ENCODE measurements around the gene TTLL9. TPM values are rescaled to one million over a fixed set of nuclear protein-coding genes. Genes with fewer than 3 reads are reported as not detected.

The TTLL9 gene
- total RNA-seq, 1 donor = 0.09 TPM

DNA sequence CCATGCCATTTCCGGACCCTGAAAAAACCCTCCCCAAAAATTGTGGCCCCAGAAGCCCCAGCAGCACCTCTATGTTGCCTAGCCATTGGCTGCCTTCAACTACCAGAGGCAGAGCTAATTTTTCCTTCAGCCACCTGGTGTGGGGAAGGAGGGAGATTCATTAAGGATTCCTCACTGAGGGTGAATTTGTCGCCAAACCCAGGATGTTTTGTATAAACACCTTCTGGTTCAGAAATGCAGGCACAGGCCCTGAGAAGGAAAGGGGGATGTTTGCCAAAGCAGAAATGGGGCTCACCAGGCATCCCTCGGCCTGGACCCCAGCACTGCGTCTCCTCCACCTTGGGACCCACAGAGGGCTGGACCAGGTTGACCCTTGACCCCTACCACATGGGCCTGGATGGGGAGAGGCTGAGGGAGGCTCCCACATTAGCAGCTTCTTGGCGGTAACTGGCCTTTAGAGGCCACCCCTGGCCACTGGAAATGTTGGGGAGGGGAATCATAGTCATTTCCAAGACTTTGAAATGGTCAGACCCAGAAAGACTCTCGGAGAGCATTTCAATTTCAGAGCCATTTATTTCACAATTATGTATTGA lies 83.2 kb downstream of the TTLL9 start:
- TF ChIP-seq, protein P1, sequence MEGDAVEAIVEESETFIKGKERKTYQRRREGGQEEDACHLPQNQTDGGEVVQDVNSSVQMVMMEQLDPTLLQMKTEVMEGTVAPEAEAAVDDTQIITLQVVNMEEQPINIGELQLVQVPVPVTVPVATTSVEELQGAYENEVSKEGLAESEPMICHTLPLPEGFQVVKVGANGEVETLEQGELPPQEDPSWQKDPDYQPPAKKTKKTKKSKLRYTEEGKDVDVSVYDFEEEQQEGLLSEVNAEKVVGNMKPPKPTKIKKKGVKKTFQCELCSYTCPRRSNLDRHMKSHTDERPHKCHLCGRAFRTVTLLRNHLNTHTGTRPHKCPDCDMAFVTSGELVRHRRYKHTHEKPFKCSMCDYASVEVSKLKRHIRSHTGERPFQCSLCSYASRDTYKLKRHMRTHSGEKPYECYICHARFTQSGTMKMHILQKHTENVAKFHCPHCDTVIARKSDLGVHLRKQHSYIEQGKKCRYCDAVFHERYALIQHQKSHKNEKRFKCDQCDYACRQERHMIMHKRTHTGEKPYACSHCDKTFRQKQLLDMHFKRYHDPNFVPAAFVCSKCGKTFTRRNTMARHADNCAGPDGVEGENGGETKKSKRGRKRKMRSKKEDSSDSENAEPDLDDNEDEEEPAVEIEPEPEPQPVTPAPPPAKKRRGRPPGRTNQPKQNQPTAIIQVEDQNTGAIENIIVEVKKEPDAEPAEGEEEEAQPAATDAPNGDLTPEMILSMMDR (IDR thresholded peaks at IDR 0.05; ENCODE audit: insufficient read depth, low read length) = no peak
- no peak overlapping the region for H3K4me3 ChIP-seq (ENCODE audit: low read depth, low read length)
- no peak for DNase-seq (ENCODE audit: low read depth)

DNA sequence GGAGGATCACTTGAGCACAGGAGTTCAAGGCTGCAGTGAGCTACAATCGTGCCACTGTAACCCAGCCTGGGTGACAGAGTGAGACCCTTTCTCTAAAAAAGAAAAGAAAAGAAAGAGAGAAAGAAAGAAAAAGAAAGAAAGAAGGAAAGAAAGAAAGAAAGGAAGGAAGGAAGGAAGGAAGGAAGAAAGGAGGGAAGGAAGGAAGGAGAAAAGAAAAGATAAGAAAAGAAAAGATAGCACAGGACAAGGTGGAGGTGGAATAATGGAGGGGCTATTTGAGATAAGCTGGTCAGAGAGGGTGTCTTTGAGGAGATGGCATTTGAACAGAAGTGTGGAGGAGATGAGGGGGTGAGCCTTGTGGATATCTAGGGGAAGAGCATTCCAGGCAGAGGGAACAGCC lies 84.1 kb downstream of the TTLL9 start:
- DNase-seq (ENCODE audit: low read depth) = no peak
- TF ChIP-seq, protein P1 (IDR thresholded peaks at IDR 0.05; ENCODE audit: insufficient read depth, low read length) = no peak
- H3K4me3 ChIP-seq (ENCODE audit: low read depth, low read length) = no peak overlapping the region

DNA sequence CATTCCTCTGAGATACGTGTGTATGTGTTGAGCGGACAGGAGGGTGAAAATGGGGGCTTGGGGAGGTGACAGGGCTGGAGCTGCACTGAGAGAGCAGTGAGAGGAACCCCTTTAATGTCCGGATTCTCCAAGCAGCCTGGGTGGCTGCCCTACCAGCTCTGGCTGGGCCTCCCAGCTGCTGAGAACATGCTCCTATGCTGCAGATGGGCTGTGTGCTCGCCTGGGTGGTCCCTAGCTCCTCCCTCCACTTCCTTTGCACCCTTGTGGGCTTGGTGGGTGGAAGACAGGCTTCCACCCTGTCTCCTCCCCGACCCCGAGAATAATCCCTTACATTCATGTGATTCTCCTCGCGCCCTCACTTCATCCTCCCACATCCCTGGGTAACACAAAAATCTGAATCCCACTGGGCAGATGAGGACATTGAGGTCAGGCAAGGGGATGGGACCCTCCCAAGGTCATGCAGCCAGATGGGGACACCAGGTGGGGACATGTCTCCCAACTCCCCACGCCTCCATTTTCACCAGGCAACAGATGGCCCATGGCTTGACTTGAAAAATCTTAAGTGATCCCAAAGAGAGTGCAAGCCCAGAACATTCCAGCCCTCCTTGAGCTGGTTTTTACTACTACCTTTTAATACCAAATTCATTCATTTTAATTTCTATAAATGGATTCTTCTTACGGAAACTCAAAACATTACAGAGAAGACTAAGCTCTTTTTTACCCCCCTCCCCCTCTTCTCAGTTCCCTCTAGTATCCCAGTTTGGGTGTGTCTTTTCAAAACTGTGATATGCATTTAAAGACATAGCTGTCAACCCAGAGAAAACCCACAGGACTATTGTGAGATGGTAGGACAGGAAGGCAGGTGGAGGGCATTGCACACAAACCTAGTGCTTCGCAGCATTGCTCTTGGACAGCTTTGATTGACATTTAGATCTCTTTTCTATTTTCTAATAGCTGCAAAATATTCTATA lies 86.4 kb downstream of the TTLL9 start:
- no peak overlapping the region for H3K4me3 ChIP-seq (ENCODE audit: low read depth, low read length)
- no peak for DNase-seq (ENCODE audit: low read depth)
- TF ChIP-seq, protein P1 (IDR thresholded peaks at IDR 0.05; ENCODE audit: insufficient read depth, low read length) = no peak

DNA sequence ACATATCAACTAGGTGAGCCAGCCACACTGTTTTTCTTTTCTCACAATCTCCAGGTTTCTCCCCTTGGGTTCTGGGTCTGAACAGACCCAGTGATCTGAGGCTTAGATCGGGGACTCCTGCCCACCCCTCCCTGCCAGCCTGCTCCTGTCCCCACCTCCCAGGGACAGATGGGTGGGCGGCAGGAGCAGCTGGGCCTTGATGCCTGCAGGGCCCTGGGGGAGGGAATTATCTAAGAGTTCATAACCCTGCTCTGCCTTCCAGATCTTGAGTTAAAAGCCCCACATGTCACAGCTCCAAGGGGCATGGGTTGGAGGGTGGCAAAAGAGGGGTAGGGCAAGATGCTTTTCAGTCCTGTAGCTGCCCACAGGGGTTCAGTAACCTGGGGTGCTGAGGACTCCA lies 92.3 kb downstream of the TTLL9 start:
- TF ChIP-seq, protein P1 (IDR thresholded peaks at IDR 0.05; ENCODE audit: insufficient read depth, low read length) = no peak
- no peak overlapping the region for H3K4me3 ChIP-seq (ENCODE audit: low read depth, low read length)
- no peak for DNase-seq (ENCODE audit: low read depth)

DNA sequence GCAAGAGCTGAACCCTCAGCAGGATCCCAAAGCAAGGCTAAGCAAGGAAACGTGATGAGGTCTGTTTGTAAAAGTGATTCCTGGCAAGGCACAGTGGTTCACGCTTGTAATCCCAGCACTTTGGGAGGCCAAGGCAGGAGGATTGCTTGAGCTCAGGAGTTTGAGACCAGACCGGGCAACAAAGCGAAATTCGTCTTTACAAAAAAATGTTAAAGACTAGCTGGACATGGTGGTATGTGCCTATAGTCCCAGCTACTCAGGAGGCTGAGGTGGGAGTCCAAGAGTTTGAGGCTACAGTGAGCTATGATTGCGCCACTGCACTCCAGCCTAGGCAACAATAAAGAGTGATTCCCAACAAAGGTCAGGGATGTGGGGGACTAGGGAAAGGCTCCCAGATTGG lies 93.5 kb downstream of the TTLL9 start:
- TF ChIP-seq, protein P1 (IDR thresholded peaks at IDR 0.05; ENCODE audit: insufficient read depth, low read length) = no peak
- DNase-seq (ENCODE audit: low read depth) = no peak
- H3K4me3 ChIP-seq (ENCODE audit: low read depth, low read length) = no peak overlapping the region

DNA sequence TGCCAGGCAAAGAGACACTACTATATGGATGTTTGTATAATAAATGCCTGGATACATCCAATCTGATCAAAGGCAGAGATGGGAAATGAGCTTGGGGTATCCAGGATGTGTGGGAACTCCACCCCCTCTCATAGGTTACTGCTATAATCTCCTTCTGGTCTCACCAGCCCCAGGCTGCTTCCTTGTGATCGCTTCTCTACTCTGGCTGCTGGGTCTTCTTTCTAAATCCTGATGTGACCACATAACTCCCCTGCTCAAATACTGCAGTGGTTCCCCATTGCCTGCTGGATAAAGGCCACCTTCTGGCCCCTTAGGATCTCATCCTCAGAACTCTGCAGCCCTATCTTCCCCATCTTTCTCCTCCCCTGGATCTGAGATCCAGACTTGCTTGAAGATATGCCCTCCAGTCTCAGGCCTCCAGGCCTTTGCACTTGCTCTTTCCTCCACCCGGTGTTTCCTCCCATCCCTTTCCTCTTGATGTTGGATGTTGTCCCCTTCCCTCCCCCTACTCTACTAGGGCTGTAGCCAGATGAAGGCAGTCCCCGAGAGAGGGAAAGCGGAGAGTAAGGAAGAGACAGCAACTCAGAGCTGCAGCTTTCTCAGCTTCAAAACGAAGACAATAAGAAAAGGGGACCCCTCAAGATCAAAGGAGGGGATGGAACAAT lies 96.7 kb downstream of the TTLL9 start:
- no peak for DNase-seq (ENCODE audit: low read depth)

More for the DNA sequence above, 96.7 kb downstream of the TTLL9 start:
- TF ChIP-seq, protein P1 (IDR thresholded peaks at IDR 0.05; ENCODE audit: insufficient read depth, low read length) = no peak
- H3K4me3 ChIP-seq (ENCODE audit: low read depth, low read length) = no peak overlapping the region

All from fibroblast of the aortic adventitia (primary cell).